ENCODE data around the gene TARDBP. TPM values are rescaled to one million over a fixed set of nuclear protein-coding genes. Genes with fewer than 3 reads are reported as not detected.

Gene TARDBP
- polyA plus RNA-seq, 1 donor from 2014 or later: 129 TPM

DNA sequence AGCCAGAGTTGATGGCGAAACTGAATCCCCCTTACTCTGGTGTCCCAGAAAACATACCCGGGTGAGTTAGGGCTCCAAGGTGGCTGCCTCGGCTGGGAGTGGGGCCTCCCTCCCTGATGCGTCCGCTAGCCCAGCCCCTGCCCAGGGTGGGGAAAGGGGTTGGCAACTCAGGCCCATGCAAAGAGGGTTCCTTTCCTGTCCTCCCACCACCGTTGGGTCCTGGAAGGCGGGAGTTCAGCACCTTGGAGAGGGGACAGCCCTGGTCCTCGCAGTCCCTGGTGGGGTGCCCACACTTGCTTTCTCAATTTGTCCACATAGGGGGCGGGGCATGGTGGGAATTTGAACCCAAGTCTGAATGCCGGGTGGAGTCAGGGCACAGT is 41.3 kb downstream of the TARDBP start:
- Histone ChIP-seq H3K4me2 (ENCODE audit: low read length) (no peak overlapping the region), H3K9ac (ENCODE audit: low read length) (no peak overlapping the region), H3K27me3 (ENCODE audit: insufficient read depth, low read depth, low read length) (no peaks in the 10 kb centered on the region), H2AFZ (ENCODE audit: low read depth, low read length) (no peak overlapping the region), H3K36me3 (ENCODE audit: insufficient read depth, low read length) (no peaks in the 10 kb centered on the region), H3K79me2 (replicated peaks; ENCODE audit: insufficient read depth, low read length) (no peaks in the 10 kb centered on the region), H3F3A (ENCODE audit: insufficient read depth, low read length, poor library complexity, severe bottlenecking) (no peaks in the 10 kb centered on the region), H3K9me3 (ENCODE audit: low read length) (no peaks in the 10 kb centered on the region), H3K9me2 (ENCODE audit: insufficient read depth, low read length) (no peaks in the 10 kb centered on the region), H3K27ac (ENCODE audit: low read length) (no peak overlapping the region), H3K4me3 (ENCODE audit: low read length) (no peak overlapping the region), H4K20me1 (ENCODE audit: insufficient read depth) (no peaks in the 10 kb centered on the region)
- TF ChIP-seq RAD21 (conservative IDR thresholded peaks at IDR 0.05): no peak
- TF ChIP-seq EZH2 (IDR thresholded peaks at IDR 0.05; ENCODE audit: borderline replicate concordance, insufficient read depth, low read length, poor library complexity, severe bottlenecking): no peak
- no peak for TF ChIP-seq POLR2AphosphoS5 (IDR thresholded peaks at IDR 0.05)
- TF ChIP-seq, protein P1, sequence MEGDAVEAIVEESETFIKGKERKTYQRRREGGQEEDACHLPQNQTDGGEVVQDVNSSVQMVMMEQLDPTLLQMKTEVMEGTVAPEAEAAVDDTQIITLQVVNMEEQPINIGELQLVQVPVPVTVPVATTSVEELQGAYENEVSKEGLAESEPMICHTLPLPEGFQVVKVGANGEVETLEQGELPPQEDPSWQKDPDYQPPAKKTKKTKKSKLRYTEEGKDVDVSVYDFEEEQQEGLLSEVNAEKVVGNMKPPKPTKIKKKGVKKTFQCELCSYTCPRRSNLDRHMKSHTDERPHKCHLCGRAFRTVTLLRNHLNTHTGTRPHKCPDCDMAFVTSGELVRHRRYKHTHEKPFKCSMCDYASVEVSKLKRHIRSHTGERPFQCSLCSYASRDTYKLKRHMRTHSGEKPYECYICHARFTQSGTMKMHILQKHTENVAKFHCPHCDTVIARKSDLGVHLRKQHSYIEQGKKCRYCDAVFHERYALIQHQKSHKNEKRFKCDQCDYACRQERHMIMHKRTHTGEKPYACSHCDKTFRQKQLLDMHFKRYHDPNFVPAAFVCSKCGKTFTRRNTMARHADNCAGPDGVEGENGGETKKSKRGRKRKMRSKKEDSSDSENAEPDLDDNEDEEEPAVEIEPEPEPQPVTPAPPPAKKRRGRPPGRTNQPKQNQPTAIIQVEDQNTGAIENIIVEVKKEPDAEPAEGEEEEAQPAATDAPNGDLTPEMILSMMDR (IDR thresholded peaks at IDR 0.05; ENCODE audit: poor library complexity, severe bottlenecking): no peak
- TF ChIP-seq TAF1 (IDR thresholded peaks at IDR 0.05; ENCODE audit: low read depth): no peak
- TF ChIP-seq, protein P2, sequence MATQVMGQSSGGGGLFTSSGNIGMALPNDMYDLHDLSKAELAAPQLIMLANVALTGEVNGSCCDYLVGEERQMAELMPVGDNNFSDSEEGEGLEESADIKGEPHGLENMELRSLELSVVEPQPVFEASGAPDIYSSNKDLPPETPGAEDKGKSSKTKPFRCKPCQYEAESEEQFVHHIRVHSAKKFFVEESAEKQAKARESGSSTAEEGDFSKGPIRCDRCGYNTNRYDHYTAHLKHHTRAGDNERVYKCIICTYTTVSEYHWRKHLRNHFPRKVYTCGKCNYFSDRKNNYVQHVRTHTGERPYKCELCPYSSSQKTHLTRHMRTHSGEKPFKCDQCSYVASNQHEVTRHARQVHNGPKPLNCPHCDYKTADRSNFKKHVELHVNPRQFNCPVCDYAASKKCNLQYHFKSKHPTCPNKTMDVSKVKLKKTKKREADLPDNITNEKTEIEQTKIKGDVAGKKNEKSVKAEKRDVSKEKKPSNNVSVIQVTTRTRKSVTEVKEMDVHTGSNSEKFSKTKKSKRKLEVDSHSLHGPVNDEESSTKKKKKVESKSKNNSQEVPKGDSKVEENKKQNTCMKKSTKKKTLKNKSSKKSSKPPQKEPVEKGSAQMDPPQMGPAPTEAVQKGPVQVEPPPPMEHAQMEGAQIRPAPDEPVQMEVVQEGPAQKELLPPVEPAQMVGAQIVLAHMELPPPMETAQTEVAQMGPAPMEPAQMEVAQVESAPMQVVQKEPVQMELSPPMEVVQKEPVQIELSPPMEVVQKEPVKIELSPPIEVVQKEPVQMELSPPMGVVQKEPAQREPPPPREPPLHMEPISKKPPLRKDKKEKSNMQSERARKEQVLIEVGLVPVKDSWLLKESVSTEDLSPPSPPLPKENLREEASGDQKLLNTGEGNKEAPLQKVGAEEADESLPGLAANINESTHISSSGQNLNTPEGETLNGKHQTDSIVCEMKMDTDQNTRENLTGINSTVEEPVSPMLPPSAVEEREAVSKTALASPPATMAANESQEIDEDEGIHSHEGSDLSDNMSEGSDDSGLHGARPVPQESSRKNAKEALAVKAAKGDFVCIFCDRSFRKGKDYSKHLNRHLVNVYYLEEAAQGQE (IDR thresholded peaks at IDR 0.05; ENCODE audit: borderline replicate concordance): no peak
- TF ChIP-seq MXI1 (conservative IDR thresholded peaks at IDR 0.05; ENCODE audit: poor library complexity, severe bottlenecking): no peak
- no peak for TF ChIP-seq EP300 (conservative IDR thresholded peaks at IDR 0.05; ENCODE audit: poor library complexity, severe bottlenecking)

DNA sequence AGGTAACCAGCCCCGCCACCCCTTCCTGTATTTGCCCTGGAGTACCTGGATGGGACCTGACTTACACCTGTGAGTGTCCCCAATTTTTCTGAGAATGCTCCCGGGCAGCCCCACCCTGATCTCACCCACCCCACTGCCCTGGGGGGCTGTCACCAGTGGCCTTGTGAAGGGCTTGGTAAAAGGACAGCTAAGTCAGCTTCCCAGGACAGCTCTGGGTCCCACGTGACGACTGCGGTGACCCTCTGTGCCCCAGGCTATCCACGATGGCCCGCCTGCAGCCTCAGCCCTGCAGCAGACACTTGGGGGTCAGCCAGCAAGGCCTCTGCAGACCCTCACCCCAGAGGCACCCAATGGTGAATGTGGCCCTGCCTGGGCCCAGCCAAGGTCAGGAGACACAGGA is 41.7 kb downstream of the TARDBP start:
- Histone ChIP-seq H3K36me3 (ENCODE audit: insufficient read depth, low read length) (no peaks in the 10 kb centered on the region), H3K27ac (ENCODE audit: low read length) (no peak overlapping the region), H3K79me2 (replicated peaks; ENCODE audit: insufficient read depth, low read length) (peaks cover 3% of the 10 kb centered on the region), H3K27me3 (ENCODE audit: insufficient read depth, low read depth, low read length) (no peaks in the 10 kb centered on the region), H3K9me3 (ENCODE audit: low read length) (no peaks in the 10 kb centered on the region), H3K4me3 (ENCODE audit: low read length) (no peak overlapping the region), H3K9ac (ENCODE audit: low read length) (no peak overlapping the region), H3K4me2 (ENCODE audit: low read length) (no peak overlapping the region), H2AFZ (ENCODE audit: low read depth, low read length) (no peak overlapping the region), H4K20me1 (ENCODE audit: insufficient read depth) (no peaks in the 10 kb centered on the region), H3K9me2 (ENCODE audit: insufficient read depth, low read length) (no peaks in the 10 kb centered on the region), H3F3A (ENCODE audit: insufficient read depth, low read length, poor library complexity, severe bottlenecking) (no peaks in the 10 kb centered on the region)
- TF ChIP-seq SMC3 (conservative IDR thresholded peaks at IDR 0.05; ENCODE audit: poor library complexity): no peak

DNA sequence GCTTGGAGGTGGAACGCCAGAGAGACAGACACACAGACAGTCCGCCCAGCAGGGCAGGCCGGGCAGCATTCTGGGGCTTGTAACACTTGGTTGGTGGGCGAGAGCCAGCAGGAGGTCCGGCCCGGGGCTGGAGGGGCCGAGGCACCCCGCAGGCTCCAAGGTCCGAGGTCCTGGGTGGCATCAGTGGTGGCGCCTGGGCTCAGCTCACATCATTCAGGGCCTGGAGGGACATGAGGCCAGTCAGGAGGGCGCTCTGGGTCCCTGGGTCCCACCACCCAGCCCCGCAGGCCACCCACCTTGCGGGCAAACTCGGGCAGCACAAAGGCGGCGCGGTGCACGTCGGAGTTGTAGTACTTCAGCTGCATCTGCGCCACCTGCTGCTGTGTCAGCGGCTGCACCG is 42.2 kb downstream of the TARDBP start:
- Histone ChIP-seq H3K27me3 (ENCODE audit: insufficient read depth, low read depth, low read length) (no peaks in the 10 kb centered on the region), H3K9me2 (ENCODE audit: insufficient read depth, low read length) (no peaks in the 10 kb centered on the region), H2AFZ (ENCODE audit: low read depth, low read length) (no peak overlapping the region), H3K27ac (ENCODE audit: low read length) (no peak overlapping the region), H3F3A (ENCODE audit: insufficient read depth, low read length, poor library complexity, severe bottlenecking) (no peaks in the 10 kb centered on the region), H3K79me2 (replicated peaks; ENCODE audit: insufficient read depth, low read length) (peaks cover 7% of the 10 kb centered on the region), H3K4me3 (ENCODE audit: low read length) (no peak overlapping the region), H3K4me2 (ENCODE audit: low read length) (no peak overlapping the region), H3K36me3 (ENCODE audit: insufficient read depth, low read length) (no peaks in the 10 kb centered on the region), H4K20me1 (ENCODE audit: insufficient read depth) (no peaks in the 10 kb centered on the region), H3K9ac (ENCODE audit: low read length) (no peak overlapping the region), H3K9me3 (ENCODE audit: low read length) (no peaks in the 10 kb centered on the region)
- TF ChIP-seq POLR2AphosphoS5 (IDR thresholded peaks at IDR 0.05) (no peak), RAD21 (conservative IDR thresholded peaks at IDR 0.05) (no peak), EZH2 (IDR thresholded peaks at IDR 0.05; ENCODE audit: borderline replicate concordance, insufficient read depth, low read length, poor library complexity, severe bottlenecking) (no peak), TAF1 (IDR thresholded peaks at IDR 0.05; ENCODE audit: low read depth) (no peak), SMC3 (conservative IDR thresholded peaks at IDR 0.05; ENCODE audit: poor library complexity) (no peak), EP300 (conservative IDR thresholded peaks at IDR 0.05; ENCODE audit: poor library complexity, severe bottlenecking) (no peak), MXI1 (conservative IDR thresholded peaks at IDR 0.05; ENCODE audit: poor library complexity, severe bottlenecking) (no peak)
- TF ChIP-seq, protein P1 (IDR thresholded peaks at IDR 0.05; ENCODE audit: poor library complexity, severe bottlenecking): no peak
- TF ChIP-seq, protein P2 (IDR thresholded peaks at IDR 0.05; ENCODE audit: borderline replicate concordance): no peak

Data from neural cell (in vitro differentiated cells).